HepG2 (cell line): ENCODE measurements around the gene CRISPLD2. TPM values are rescaled to one million over a fixed set of nuclear protein-coding genes. Genes with fewer than 3 reads are reported as not detected.

Experiments used
- BCL6 ChIP-seq: IDR thresholded peaks from 2 replicates; pipeline ENCODE4 v1.6.1; 2016; ENCODE audit warnings: missing genetic modification reagents, missing compliant biosample characterization
- FOXA1 ChIP-seq, 2 experiments: fragments of 450-650 bp in 1 of 2; sonication (generic) in 1 of 2; formaldehyde crosslinking in 1 of 2; IDR thresholded peaks; 2 replicates each; pipeline versions ENCODE4 v1.4.0 to v1.6.1; 2016 to 2020; ENCODE audit warnings: missing genetic modification reagents in 1 of 2
- HDAC2 ChIP-seq: sonication (generic); formaldehyde crosslinking; IDR thresholded peaks from 2 replicates; pipeline ENCODE4 v1.4.0; 2020; ENCODE audit warnings: missing genetic modification reagents
- KAT8 ChIP-seq: IDR thresholded peaks from 2 replicates; pipeline ENCODE4 v1.6.1; 2016; ENCODE audit warnings: missing genetic modification reagents, missing compliant biosample characterization
- POLR2A ChIP-seq, 2 experiments: IDR thresholded peaks; 2 replicates each; pipeline ENCODE4 v1.6.1; 2011; ENCODE audit warnings: low read depth in 2 of 2, low read length in 2 of 2, mild to moderate bottlenecking in 1 of 2, moderate library complexity in 1 of 2; ENCODE audit not compliant: insufficient read depth in 1 of 2
- RAD51 ChIP-seq: fragments of 450-650 bp; IDR thresholded peaks from 2 replicates; pipeline ENCODE4 v1.6.1; 2016; ENCODE audit warnings: borderline replicate concordance
- RFX5 ChIP-seq: IDR thresholded peaks from 2 replicates; pipeline ENCODE4 v1.6.1; 2011; ENCODE audit warnings: low read depth, low read length, improper control_type of control experiment
- SIN3A ChIP-seq: IDR thresholded peaks from 2 replicates; pipeline ENCODE4 v1.6.1; 2011; ENCODE audit warnings: low read depth, mild to moderate bottlenecking, control low read depth, low read length, borderline replicate concordance
- ZBTB42 ChIP-seq: sonication (generic); formaldehyde crosslinking; IDR thresholded peaks from 2 replicates; pipeline ENCODE4 v1.5.0; 2020; ENCODE audit warnings: mild to moderate bottlenecking, missing genetic modification reagents
- ZBTB7B ChIP-seq: sonication (generic); formaldehyde crosslinking; IDR thresholded peaks from 2 replicates; pipeline ENCODE4 v1.4.0; 2020; ENCODE audit warnings: missing genetic modification reagents
- ZNF180 ChIP-seq: sonication (generic); formaldehyde crosslinking; IDR thresholded peaks from 2 replicates; pipeline ENCODE4 v1.4.0; 2020; ENCODE audit warnings: low read depth, missing genetic modification reagents, borderline replicate concordance
- ZNF276 ChIP-seq: sonication (generic); formaldehyde crosslinking; IDR thresholded peaks from 2 replicates; pipeline ENCODE4 v1.4.0; 2020; ENCODE audit warnings: mild to moderate bottlenecking, low read depth, missing genetic modification reagents
- ZNF556 ChIP-seq: sonication (generic); formaldehyde crosslinking; IDR thresholded peaks from 2 replicates; pipeline ENCODE4 v1.4.0; 2020; ENCODE audit warnings: mild to moderate bottlenecking, missing genetic modification reagents, borderline replicate concordance
- ZNF562 ChIP-seq: sonication (generic); formaldehyde crosslinking; IDR thresholded peaks from 2 replicates; pipeline ENCODE4 v1.8.0; 2022; ENCODE audit warnings: missing genetic modification reagents, borderline replicate concordance
- ZNF839 ChIP-seq: sonication (generic); formaldehyde crosslinking; IDR thresholded peaks from 2 replicates; pipeline ENCODE4 v1.4.0; 2020; ENCODE audit warnings: missing genetic modification reagents, mild to moderate bottlenecking, borderline replicate concordance
- ZXDC ChIP-seq: sonication (generic); formaldehyde crosslinking; IDR thresholded peaks from 2 replicates; pipeline ENCODE4 v1.5.0; 2020; ENCODE audit warnings: mild to moderate bottlenecking, missing genetic modification reagents
- polyA plus RNA-seq, 8 experiments: library from polyadenylated mRNA; depleted of rRNA in 3 of 8; stranded (reverse) in 7 of 8; unstranded in 1 of 8; fragments of >200 nt; fragmentation: Illumina TruSeq in 4 of 8; extraction: Trizol in 4 of 8; gene quantifications; 2 replicates each; pipeline versions ENCODE4 v1.2.1 to v1.2.3, GENCODE V29; 2011 to 2016; ENCODE audit warnings: low read depth in 4 of 8, missing spikeins in 1 of 8, mixed read lengths in 1 of 8; ENCODE audit not compliant: insufficient read depth in 1 of 8
- total RNA-seq, 5 experiments: library from RNA; depleted of rRNA; stranded (reverse); fragments of >200 nt; fragmentation: Illumina TruSeq; extraction: Trizol; gene quantifications; 2 replicates each; pipeline ENCODE4 v1.2.3, GENCODE V29; 2016; ENCODE audit warnings: low read depth in 1 of 5
- TF ChIP-seq, protein P1 (sequence below): sonication (generic); formaldehyde crosslinking; IDR thresholded peaks from 2 replicates; pipeline ENCODE4 v1.4.0; 2020; ENCODE audit warnings: missing genetic modification reagents, borderline replicate concordance
- TF ChIP-seq, protein P2 (sequence below): IDR thresholded peaks from 2 replicates; pipeline ENCODE4 v1.6.1; 2016

Gene CRISPLD2
- total and polyA plus RNA-seq, 2 of the 13 experiments (the other 11 are each of a cell fraction or from before 2014, with no cell fraction given), result 0.04 to 0.31 TPM

DNA sequence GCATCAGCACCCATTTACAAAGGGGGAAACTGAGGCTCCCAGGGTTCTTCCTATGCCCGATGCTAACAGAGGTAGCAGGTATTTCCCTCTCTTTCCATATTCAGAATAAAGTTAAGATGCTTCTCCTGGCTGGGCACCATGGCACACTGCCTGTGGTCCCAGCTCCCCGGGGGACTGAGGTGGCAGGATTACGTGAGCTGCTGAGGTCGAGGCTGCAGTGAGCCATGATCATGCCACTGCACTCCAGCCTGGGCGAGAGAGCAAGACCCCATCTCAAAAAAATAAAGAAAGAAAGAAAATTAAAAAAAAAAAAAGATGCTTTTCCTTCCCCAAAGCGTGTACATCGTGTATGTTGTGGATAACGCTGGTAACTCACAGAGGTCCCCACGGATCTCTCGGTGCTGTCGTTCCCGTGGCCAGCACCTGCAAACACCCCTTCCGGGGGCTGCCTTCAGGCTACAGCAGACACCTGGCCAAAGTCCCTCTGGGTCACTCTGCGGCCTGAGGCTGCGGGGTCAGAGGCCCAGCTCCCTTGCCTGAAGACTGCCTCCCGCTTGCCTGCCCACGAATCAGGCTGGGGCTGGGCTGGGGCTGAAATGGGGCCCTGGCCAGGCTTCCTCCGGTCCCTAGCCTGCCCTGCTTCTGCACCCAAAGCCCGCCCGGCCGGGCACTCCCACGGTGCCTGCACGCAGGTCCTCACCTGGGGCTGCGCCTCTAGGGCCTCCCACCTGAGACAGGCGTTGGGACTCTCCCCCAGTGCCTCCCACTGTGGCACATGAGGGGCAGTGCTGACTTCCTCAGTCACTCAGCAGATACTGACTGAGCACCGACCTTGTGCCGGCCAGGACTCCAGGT, 128.4 kb downstream of the CRISPLD2 start (continued):
- no peak for TF ChIP-seq ZNF839
- TF ChIP-seq RFX5, result no peak
- peak; percentile 34; the same call in 1 of the 2 replicates for TF ChIP-seq ZNF556 (CRISPR knock-in tag)
- TF ChIP-seq RAD51, result no peak
- TF ChIP-seq ZNF562 (CRISPR knock-in tag), result no peak
- no peak for TF ChIP-seq SIN3A
- no peak for TF ChIP-seq ZNF180
- peak; percentile 32; the same call in 1 of the 2 replicates for TF ChIP-seq KAT8 (CRISPR knock-in tag)
- TF ChIP-seq FOXA1 (IDR thresholded peaks at IDR 0.05), result no peak
- no peak for TF ChIP-seq FOXA1 (CRISPR knock-in tag; IDR thresholded peaks at IDR 0.05)
- TF ChIP-seq HDAC2 (CRISPR knock-in tag), result peak; percentile 41; the same call in 1 of the 2 replicates
- no peak for TF ChIP-seq ZXDC
- TF ChIP-seq, protein P1, sequence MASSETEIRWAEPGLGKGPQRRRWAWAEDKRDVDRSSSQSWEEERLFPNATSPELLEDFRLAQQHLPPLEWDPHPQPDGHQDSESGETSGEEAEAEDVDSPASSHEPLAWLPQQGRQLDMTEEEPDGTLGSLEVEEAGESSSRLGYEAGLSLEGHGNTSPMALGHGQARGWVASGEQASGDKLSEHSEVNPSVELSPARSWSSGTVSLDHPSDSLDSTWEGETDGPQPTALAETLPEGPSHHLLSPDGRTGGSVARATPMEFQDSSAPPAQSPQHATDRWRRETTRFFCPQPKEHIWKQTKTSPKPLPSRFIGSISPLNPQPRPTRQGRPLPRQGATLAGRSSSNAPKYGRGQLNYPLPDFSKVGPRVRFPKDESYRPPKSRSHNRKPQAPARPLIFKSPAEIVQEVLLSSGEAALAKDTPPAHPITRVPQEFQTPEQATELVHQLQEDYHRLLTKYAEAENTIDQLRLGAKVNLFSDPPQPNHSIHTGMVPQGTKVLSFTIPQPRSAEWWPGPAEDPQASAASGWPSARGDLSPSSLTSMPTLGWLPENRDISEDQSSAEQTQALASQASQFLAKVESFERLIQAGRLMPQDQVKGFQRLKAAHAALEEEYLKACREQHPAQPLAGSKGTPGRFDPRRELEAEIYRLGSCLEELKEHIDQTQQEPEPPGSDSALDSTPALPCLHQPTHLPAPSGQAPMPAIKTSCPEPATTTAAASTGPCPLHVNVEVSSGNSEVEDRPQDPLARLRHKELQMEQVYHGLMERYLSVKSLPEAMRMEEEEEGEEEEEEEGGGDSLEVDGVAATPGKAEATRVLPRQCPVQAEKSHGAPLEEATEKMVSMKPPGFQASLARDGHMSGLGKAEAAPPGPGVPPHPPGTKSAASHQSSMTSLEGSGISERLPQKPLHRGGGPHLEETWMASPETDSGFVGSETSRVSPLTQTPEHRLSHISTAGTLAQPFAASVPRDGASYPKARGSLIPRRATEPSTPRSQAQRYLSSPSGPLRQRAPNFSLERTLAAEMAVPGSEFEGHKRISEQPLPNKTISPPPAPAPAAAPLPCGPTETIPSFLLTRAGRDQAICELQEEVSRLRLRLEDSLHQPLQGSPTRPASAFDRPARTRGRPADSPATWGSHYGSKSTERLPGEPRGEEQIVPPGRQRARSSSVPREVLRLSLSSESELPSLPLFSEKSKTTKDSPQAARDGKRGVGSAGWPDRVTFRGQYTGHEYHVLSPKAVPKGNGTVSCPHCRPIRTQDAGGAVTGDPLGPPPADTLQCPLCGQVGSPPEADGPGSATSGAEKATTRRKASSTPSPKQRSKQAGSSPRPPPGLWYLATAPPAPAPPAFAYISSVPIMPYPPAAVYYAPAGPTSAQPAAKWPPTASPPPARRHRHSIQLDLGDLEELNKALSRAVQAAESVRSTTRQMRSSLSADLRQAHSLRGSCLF (CRISPR knock-in tag), result no peak
- no peak for TF ChIP-seq ZBTB42 (CRISPR knock-in tag)
- peak; percentile 89 for TF ChIP-seq ZBTB7B (CRISPR knock-in tag)
- TF ChIP-seq ZNF276, result 0 out of 2 replicates have a peak, but pooled peaks have one; percentile 32
- TF ChIP-seq POLR2A (IDR thresholded peaks at IDR 0.05; ENCODE audit: insufficient read depth in 1 of 2, low read depth in 2 of 2, low read length in 2 of 2), result peak in 1 of 2 experiments; percentile 41; a peak in 1 of 4 replicates
- TF ChIP-seq, protein P2, sequence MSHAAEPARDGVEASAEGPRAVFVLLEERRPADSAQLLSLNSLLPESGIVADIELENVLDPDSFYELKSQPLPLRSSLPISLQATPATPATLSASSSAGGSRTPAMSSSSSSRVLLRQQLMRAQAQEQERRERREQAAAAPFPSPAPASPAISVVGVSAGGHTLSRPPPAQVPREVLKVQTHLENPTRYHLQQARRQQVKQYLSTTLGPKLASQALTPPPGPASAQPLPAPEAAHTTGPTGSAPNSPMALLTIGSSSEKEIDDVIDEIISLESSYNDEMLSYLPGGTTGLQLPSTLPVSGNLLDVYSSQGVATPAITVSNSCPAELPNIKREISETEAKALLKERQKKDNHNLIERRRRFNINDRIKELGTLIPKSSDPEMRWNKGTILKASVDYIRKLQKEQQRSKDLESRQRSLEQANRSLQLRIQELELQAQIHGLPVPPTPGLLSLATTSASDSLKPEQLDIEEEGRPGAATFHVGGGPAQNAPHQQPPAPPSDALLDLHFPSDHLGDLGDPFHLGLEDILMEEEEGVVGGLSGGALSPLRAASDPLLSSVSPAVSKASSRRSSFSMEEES (CRISPR knock-in tag), result no peak
- TF ChIP-seq BCL6 (CRISPR knock-in tag), result peak; percentile 43; the same call in 1 of the 2 replicates
